LNCAP (cell line): ENCODE data around the gene METAP1D.

Experiments used
- CTCF ChIP-seq: fragments of 450-650 bp; IDR thresholded peaks from 2 replicates; pipeline ENCODE4 v1.5.1; 2017; ENCODE audit warnings: mild to moderate bottlenecking

The METAP1D gene

GRCh38 chr2:172085460-172086159, 85.9 kb downstream of the METAP1D start, which contains the start of gene DLX1:
Gene DLX1 (plus strand): TSS chr2:172085507. CDS start chr2:172085678, 171 bp downstream.
- no peak for TF ChIP-seq CTCF

- no peak for TF ChIP-seq CTCF
Observed at GRCh38 chr2:172086241-172087206, 86.8 kb downstream of the METAP1D start.

GRCh38 chr2:172087207-172087779, 87.5 kb downstream of the METAP1D start:
- TF ChIP-seq CTCF, result no peak

GRCh38 chr2:172087780-172088244, 88.1 kb downstream of the METAP1D start:
- TF ChIP-seq CTCF, result no peak

GRCh38 chr2:172088245-172089004, 88.7 kb downstream of the METAP1D start:
- TF ChIP-seq CTCF, result no peak

- no peak for TF ChIP-seq CTCF
Observed at GRCh38 chr2:172089005-172089504, 89.3 kb downstream of the METAP1D start.
